Activated CD4-positive, alpha-beta T cell treated with anti-CD3 and anti-CD28 coated beads, Interleukin-2, amount 50 U/mL, for 1 hour (primary cell): ENCODE measurements around the gene CYLC1.

Source experiments
- DNase-seq: peaks from one replicate; pipeline ENCODE4 v3.0.0-alpha.2; 2020

Gene CYLC1, protein sequence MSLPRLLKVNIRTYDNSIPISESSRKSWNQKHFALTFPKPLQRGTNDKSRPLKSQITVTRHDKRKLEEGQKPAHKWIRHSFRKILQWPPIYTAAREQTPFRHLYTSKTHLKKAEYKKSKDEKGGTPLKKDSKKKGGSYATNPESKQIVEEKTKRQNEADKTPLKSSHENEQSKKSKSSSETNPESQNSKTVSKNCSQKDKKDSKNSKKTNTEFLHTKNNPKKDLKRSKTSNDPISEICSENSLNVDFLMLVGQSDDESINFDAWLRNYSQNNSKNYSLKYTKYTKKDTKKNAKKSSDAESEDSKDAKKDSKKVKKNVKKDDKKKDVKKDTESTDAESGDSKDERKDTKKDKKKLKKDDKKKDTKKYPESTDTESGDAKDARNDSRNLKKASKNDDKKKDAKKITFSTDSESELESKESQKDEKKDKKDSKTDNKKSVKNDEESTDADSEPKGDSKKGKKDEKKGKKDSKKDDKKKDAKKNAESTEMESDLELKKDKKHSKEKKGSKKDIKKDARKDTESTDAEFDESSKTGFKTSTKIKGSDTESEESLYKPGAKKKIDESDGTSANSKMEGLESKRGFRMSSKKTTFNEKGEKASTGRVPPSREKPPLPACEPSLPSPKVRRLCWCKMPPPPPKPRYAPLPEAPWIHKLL

DNA sequence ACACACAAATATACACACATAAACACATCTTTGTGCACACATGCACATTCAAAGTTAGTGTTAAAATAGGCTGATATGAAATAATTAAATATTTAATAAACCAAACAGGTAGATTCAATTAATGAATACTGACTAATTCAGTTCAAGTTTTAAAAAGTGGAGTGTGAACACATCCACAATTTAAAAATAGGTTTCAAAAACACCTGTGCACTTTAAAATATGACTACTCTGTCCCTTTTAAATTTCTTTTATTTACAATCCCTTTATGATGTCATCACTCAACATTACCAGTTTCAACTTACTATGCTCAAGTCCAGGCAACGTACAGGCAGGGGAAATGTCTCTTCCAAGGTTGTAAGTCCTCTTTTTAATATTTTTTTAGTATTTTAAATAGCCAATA lies at the start of gene CYLC1:
CYLC1 (plus strand) TSS at position 301 of the 400 bp plus-strand sequence; CDS start at position 338, 37 bp downstream.
- DNase-seq: no peak

DNA sequence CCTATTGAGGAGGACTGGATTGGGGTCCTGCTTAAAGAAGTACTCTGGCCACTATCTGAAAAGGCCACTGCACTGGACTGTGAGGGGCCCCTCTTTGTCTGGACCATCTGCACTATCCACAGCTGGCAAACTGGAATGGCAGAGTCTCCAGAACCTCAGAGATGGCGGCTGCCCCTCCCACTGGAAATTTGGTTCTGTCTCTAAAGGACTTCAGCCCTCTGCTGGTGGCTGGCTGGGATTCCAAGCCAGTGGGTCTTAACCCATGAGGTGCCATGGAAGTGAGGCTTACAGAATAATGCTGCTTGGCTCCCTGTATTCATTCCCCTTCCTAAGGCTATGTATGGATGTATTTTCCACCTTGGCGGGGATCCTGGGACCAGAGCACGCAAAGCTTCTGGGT lies 41.6 kb upstream of the CYLC1 start:
- no peak for DNase-seq

DNA sequence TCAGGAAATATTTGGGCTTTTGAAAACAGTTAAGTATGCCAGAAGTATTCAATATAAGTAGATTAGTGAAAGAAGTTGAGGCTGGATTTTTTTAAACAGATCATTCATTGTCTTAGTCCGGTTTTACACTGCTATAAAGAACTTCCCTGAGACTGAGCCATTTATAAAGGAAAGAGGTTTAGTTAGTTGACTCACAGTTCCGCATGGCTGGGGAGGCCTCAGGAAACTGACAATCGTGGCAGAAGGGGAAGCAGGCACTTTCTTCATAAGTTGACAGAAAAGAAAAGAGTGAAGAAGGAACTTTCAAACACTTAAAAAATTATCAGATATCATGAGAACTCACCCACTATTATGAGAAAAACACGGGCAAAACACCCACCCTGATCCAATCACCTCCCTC lies 31.1 kb upstream of the CYLC1 start:
- no peak for DNase-seq

DNA sequence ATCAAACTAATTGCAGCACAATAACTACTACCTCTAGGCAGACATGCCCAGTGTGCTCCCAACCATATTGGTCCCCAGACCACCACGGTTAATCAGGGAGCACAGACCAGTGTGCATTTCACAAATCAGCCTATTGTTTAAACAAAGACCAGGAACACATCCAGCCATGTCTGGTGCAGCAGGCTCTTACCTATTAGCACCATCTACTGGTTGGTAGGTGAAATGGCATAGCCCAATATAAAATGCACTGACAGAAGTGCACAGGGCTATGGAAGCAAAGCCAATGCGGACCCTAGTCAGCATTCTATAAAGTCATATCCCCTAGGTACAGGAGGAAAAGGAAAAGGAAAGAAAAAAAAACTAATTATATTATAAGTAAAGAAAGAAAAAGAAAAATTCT lies 15.5 kb upstream of the CYLC1 start:
- DNase-seq: no peak

DNA sequence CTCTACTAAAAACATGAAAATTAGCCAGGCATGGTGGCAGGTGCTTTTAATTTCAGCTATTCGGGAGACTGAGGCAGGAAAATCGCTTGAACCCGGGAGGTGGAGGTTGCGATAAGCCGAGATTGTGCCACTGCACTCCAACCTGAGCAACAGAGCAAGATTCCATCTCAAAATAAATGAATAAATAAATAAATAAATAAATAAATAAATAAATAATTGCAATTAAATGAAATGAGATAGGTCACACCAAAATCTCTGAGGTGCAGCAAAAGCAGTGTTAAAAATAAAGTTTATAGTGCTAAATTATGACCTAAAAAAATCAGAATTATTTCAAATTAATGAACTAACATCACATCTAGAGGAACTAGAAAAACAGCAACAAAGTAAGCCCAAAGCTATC lies 13.6 kb upstream of the CYLC1 start:
- DNase-seq: no peak

DNA sequence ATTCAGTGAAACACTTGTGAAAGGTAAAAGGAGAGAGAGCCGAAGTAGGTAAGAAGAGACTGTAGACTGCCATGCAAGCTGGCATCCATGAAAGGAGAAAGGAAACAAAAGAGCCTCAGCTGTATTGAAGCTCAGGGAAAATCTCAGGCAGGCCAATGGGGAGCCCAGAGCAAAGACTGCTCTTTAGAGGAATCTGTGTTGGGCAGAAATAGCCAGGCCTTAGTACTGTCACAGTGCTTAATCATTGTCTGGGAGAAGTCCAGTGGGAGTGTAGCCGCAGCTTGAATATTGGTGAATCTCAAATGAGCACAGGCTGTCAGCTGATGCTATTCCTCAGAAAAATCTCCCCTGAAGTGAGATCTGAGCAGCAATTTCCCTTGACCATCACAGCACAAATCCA lies 27.6 kb downstream of the CYLC1 start:
- DNase-seq: no peak

DNA sequence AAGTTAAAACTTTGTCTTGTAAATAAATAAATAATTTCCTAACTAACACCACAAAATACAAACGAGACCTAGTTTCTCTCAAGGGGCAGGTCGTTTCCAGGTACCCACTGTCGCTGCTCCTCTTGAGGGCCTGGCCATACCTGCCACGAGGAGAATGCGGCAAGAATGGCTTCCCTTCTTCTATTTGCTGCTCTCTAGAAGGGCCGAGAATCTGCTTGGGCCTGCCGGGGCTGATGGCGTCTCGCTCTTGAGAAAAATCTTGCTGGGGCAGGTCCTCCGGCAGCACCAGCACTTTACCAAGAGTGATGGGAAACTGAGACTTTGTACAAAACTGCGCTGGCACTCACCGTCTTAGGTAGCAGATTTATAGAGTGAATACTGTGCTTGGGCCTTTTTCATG lies 31.5 kb downstream of the CYLC1 start:
- DNase-seq: no peak

DNA sequence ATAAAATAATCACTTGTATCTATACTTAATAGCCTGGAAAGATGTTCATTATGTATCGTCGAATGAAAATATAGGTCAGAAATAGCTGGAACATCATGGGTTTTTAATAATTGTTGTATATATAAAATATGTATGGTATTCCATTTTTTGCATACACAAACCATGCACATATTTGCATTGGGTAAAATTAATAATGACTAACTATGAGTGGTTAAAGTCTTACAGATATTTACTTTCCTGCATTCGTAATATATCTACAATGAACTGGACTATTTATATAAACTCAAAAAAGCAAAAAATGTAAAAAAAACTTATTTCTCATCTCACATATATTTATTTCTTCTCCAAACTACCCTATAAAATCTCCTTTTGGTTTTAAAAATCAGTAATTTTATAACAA lies 46.0 kb downstream of the CYLC1 start:
- no peak for DNase-seq

DNA sequence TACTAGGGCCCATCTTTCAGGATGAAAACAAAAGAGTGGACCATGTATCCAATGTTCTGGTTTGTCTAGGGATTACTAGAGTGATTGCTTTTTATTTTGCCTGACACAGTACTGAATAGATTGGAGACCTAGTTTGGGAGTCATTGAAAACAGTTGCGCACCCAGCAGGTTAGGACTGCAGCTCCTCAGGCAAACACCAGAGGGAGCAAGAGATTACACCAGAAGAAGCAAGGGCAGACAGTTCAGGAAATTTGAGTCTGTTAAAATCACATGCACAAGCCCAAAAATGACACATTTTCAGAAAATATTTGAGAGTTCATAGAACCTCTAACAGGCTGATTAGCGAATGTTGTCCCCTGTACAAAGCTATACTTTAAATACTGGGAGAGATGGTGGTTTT lies 55.6 kb downstream of the CYLC1 start:
- no peak for DNase-seq

DNA sequence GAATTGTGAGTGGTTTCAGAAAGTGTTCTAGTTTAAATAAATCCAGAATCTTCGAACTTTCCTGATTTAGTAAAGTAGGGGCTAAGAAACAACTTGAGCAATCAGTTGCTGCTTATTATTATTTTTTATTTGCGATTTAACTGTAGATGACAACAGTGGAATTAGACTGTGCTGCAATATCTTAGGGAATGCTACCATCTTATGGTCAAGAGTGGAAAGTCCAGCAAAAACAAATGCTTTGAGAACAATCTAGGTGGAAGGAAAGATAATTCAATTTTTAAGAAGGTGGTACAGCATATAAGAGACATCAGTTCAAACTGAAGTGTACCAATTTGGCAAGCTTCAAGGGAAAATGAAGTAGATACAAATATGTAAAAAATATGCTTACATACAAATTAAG lies 73.3 kb downstream of the CYLC1 start:
- no peak for DNase-seq
